HepG2 (cell line): Measurements from ENCODE around the gene LRRC74B. TPM values are rescaled to one million over a fixed set of nuclear protein-coding genes. Genes with fewer than 3 reads are reported as not detected.
A peak's percentile ranks its signal among the peaks of the same experiment; 100 is the strongest.

Source experiments
- ATAD3A ChIP-seq: sonication (generic); formaldehyde crosslinking; IDR thresholded peaks from 2 replicates; pipeline ENCODE4 v1.4.0; 2020; ENCODE audit warnings: missing genetic modification reagents
- FOXM1 ChIP-seq: sonication (generic); formaldehyde crosslinking; IDR thresholded peaks from 2 replicates; pipeline ENCODE4 v1.5.0; 2020; ENCODE audit warnings: missing genetic modification reagents
- FOXO1 ChIP-seq: sonication (generic); formaldehyde crosslinking; IDR thresholded peaks from 2 replicates; pipeline ENCODE4 v1.4.0; 2020; ENCODE audit warnings: missing genetic modification reagents
- HDAC1 ChIP-seq: sonication (generic); formaldehyde crosslinking; IDR thresholded peaks from 2 replicates; pipeline ENCODE4 v1.5.1; 2020; ENCODE audit warnings: mild to moderate bottlenecking, missing genetic modification reagents
- NKX3-1 ChIP-seq: sonication (generic); formaldehyde crosslinking; IDR thresholded peaks from 2 replicates; pipeline ENCODE4 v1.5.0; 2020; ENCODE audit warnings: missing genetic modification reagents
- NR3C1 ChIP-seq: sonication (generic); formaldehyde crosslinking; IDR thresholded peaks from 2 replicates; pipeline ENCODE4 v1.4.0; 2020; ENCODE audit warnings: missing genetic modification reagents
- PLRG1 ChIP-seq: fragments of 450-650 bp; conservative IDR thresholded peaks from 2 replicates; pipeline ENCODE4 v1.6.1; 2016
- SMARCE1 ChIP-seq: fragments of 450-650 bp; IDR thresholded peaks from 2 replicates; pipeline ENCODE4 v1.6.1; 2017; ENCODE audit warnings: borderline replicate concordance
- ZBTB3 ChIP-seq: sonication (generic); formaldehyde crosslinking; IDR thresholded peaks from 2 replicates; pipeline ENCODE4 v1.4.0; 2020; ENCODE audit warnings: low read depth, mild to moderate bottlenecking, moderate library complexity, missing genetic modification reagents, borderline replicate concordance
- ZNF484 ChIP-seq: sonication (generic); formaldehyde crosslinking; IDR thresholded peaks from 2 replicates; pipeline ENCODE4 v1.5.1; 2020; ENCODE audit warnings: mild to moderate bottlenecking, low read depth, missing genetic modification reagents, borderline replicate concordance
- ZNF556 ChIP-seq: sonication (generic); formaldehyde crosslinking; IDR thresholded peaks from 2 replicates; pipeline ENCODE4 v1.4.0; 2020; ENCODE audit warnings: mild to moderate bottlenecking, missing genetic modification reagents, borderline replicate concordance
- ZNF614 ChIP-seq: IDR thresholded peaks from 2 replicates; pipeline ENCODE4 v1.6.1; 2018; ENCODE audit warnings: missing biosample characterization, missing genetic modification reagents, inconsistent platforms, borderline replicate concordance
- polyA plus RNA-seq, 8 experiments: library from polyadenylated mRNA; depleted of rRNA in 3 of 8; stranded (reverse) in 7 of 8; unstranded in 1 of 8; fragments of >200 nt; fragmentation: Illumina TruSeq in 4 of 8; extraction: Trizol in 4 of 8; gene quantifications; 2 replicates each; pipeline versions ENCODE4 v1.2.1 to v1.2.3, GENCODE V29; 2011 to 2016; ENCODE audit warnings: low read depth in 4 of 8, missing spikeins in 1 of 8, mixed read lengths in 1 of 8; ENCODE audit not compliant: insufficient read depth in 1 of 8
- total RNA-seq, 5 experiments: library from RNA; depleted of rRNA; stranded (reverse); fragments of >200 nt; fragmentation: Illumina TruSeq; extraction: Trizol; gene quantifications; 2 replicates each; pipeline ENCODE4 v1.2.3, GENCODE V29; 2016; ENCODE audit warnings: low read depth in 1 of 5
- TF ChIP-seq, protein P1 (sequence below): sonication (generic); formaldehyde crosslinking; IDR thresholded peaks from 2 replicates; pipeline ENCODE4 v1.4.0; 2020; ENCODE audit warnings: missing genetic modification reagents; ENCODE audit errors: not compliant biosample characterization
- TF ChIP-seq, protein P2 (sequence below): sonication (generic); formaldehyde crosslinking; IDR thresholded peaks from 2 replicates; pipeline ENCODE4 v1.8.0; 2022; ENCODE audit warnings: missing genetic modification reagents, mild to moderate bottlenecking, moderate library complexity, borderline replicate concordance
- TF ChIP-seq, protein P3 (sequence below): sonication (generic); formaldehyde crosslinking; IDR thresholded peaks from 2 replicates; pipeline ENCODE4 v1.4.0; 2020; ENCODE audit warnings: missing genetic modification reagents
- TF ChIP-seq, protein P4 (sequence below): sonication (generic); formaldehyde crosslinking; IDR thresholded peaks from 2 replicates; pipeline ENCODE4 v1.4.0; 2020; ENCODE audit warnings: mild to moderate bottlenecking, missing genetic modification reagents

The LRRC74B gene
- total and polyA plus RNA-seq, 2 of the 13 experiments (the other 11 are each of a cell fraction or from before 2014, with no cell fraction given) = not detected

DNA sequence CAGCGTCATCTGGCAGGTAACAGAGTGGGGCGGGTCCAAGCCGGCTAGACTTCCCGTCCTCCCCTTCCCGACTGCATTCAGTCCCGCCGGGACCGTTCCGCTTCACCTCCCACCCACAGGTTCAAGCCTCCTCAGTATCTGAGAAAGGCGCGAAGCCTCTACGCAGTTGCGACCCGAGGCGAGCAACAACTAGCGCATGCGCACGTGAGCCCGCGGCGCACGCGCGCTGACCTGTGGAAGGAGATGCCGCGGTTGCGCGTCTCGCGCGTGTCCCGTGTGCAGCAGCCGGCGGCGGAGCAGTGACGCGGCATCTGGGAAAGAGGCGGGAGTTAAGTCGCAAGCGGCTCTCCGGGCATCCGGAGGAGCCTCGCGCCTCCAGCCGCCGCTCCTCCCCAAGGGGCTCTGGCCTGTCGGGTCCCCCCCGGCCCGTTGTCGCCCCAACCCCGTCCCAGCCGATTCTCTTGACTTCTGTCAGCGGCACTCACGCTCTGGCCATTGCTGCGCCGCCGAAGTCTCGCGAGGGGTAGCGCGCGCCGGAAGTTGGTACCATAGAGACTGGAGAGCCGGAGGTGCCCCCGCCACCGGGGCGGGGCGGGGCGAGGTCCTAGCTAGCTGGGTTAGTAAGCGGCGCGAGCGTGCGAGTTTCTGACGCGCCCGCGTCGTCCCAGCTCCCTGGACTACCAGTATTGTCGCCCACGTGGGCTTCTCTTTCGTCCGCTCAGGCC lies 44.0 kb upstream of the LRRC74B start, which contains the start of gene THAP7 (continued):
- TF ChIP-seq, protein P1, sequence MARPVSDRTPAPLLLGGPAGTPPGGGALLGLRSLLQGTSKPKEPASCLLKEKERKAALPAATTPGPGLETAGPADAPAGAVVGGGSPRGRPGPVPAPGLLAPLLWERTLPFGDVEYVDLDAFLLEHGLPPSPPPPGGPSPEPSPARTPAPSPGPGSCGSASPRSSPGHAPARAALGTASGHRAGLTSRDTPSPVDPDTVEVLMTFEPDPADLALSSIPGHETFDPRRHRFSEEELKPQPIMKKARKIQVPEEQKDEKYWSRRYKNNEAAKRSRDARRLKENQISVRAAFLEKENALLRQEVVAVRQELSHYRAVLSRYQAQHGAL (CRISPR knock-in tag) = peak; percentile 35
- TF ChIP-seq HDAC1 (CRISPR knock-in tag) (peak; percentile 81), ZNF614 (CRISPR knock-in tag) (no peak; the same call in 1 of the 2 replicates), ZNF484 (CRISPR knock-in tag) (no peak), NR3C1 (CRISPR knock-in tag) (no peak), ZNF556 (CRISPR knock-in tag) (no peak), FOXO1 (CRISPR knock-in tag) (peak; percentile 9), FOXM1 (CRISPR knock-in tag) (no peak), ZBTB3 (CRISPR knock-in tag) (0 out of 2 replicates have a peak, but pooled peaks have one; percentile 24), ATAD3A (CRISPR knock-in tag) (no peak), SMARCE1 (no peak), NKX3-1 (CRISPR knock-in tag) (0 out of 2 replicates have a peak, but pooled peaks have one; percentile 23), PLRG1 (no peak)
- TF ChIP-seq, protein P2, sequence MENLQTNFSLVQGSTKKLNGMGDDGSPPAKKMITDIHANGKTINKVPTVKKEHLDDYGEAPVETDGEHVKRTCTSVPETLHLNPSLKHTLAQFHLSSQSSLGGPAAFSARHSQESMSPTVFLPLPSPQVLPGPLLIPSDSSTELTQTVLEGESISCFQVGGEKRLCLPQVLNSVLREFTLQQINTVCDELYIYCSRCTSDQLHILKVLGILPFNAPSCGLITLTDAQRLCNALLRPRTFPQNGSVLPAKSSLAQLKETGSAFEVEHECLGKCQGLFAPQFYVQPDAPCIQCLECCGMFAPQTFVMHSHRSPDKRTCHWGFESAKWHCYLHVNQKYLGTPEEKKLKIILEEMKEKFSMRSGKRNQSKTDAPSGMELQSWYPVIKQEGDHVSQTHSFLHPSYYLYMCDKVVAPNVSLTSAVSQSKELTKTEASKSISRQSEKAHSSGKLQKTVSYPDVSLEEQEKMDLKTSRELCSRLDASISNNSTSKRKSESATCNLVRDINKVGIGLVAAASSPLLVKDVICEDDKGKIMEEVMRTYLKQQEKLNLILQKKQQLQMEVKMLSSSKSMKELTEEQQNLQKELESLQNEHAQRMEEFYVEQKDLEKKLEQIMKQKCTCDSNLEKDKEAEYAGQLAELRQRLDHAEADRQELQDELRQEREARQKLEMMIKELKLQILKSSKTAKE (CRISPR knock-in tag) = no peak; the same call in 1 of the 2 replicates
- TF ChIP-seq, protein P3, sequence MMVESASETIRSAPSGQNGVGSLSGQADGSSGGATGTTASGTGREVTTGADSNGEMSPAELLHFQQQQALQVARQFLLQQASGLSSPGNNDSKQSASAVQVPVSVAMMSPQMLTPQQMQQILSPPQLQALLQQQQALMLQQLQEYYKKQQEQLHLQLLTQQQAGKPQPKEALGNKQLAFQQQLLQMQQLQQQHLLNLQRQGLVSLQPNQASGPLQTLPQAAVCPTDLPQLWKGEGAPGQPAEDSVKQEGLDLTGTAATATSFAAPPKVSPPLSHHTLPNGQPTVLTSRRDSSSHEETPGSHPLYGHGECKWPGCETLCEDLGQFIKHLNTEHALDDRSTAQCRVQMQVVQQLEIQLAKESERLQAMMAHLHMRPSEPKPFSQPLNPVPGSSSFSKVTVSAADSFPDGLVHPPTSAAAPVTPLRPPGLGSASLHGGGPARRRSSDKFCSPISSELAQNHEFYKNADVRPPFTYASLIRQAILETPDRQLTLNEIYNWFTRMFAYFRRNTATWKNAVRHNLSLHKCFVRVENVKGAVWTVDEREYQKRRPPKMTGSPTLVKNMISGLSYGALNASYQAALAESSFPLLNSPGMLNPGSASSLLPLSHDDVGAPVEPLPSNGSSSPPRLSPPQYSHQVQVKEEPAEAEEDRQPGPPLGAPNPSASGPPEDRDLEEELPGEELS (CRISPR knock-in tag) = peak; percentile 58
- TF ChIP-seq, protein P4, sequence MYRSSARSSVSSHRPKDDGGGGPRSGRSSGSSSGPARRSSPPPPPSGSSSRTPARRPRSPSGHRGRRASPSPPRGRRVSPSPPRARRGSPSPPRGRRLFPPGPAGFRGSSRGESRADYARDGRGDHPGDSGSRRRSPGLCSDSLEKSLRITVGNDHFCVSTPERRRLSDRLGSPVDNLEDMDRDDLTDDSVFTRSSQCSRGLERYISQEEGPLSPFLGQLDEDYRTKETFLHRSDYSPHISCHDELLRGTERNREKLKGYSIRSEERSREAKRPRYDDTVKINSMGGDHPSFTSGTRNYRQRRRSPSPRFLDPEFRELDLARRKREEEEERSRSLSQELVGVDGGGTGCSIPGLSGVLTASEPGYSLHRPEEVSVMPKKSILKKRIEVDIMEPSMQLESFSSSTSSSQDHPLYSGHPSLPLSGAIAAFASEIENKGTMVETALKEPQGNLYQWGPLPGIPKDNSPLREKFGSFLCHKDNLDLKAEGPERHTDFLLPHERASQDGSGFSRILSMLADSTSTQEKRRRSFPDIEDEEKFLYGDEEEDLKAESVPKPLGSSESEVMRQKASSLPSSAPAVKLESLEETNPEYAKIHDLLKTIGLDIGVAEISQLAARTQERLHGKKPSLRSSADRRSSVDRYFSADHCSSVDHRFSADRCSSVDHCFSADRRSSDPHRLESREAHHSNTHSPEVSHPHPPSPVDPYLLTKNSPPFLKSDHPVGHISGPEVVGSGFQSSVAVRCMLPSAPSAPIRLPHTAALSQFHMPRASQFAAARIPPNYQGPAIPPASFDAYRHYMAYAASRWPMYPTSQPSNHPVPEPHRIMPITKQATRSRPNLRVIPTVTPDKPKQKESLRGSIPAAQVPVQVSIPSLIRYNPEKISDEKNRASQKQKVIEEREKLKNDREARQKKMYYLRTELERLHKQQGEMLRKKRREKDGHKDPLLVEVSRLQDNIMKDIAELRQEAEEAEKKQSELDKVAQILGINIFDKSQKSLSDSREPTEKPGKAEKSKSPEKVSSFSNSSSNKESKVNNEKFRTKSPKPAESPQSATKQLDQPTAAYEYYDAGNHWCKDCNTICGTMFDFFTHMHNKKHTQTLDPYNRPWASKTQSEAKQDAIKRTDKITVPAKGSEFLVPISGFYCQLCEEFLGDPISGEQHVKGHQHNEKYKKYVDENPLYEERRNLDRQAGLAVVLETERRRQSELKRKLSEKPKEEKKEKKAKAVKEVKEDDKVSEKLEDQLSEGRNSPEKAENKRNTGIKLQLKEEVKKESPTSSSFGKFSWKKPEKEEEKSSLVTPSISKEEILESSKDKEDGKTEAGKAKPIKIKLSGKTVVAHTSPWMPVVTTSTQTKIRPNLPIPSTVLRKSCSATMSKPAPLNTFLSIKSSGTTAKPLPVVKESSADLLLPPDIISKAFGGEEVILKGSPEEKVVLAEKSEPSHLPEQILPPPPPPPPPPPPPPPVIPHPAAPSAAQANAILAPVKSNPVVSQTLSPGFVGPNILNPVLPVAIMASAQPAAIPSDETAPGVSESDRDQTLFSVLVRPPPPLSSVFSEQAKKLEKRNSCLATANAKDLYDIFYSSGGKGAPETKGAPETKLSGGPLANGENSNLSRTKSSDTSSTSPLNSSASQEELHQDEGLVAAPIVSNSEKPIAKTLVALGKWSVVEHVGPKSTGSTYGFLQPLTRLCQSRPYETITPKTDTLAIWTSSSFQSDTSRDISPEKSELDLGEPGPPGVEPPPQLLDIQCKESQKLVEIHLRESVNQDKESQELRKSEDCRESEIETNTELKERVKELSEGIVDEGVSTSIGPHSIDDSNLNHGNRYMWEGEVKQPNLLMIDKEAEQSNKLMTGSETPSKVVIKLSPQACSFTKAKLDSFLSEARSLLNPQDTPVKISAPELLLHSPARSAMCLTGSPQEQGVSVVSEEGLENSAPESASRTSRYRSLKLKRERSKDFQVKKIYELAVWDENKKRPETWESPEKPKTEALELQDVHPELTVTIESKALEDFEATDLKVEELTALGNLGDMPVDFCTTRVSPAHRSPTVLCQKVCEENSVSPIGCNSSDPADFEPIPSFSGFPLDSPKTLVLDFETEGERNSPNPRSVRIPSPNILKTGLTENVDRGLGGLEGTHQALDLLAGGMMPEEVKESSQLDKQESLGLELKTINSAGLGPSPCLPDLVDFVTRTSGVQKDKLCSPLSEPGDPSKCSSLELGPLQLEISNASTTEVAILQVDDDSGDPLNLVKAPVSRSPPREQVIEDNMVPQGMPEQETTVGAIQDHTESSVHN = peak; percentile 60; the same call in 1 of the 2 replicates
